OCI-LY3 (cell line): ENCODE results near the gene RGS4.

Experiments
- CTCF ChIP-seq: fragments of 200-600, 300-600 bp; sonication (generic); IDR thresholded peaks from 2 replicates; pipeline ENCODE4 v1.5.1; 2014; ENCODE audit warnings: antibody characterized with exemption, low read length, low read depth
- EZH2phosphoT487 ChIP-seq: fragments of 200-600 bp; shearing (Covaris generic); IDR thresholded peaks from 2 replicates; pipeline ENCODE4 v1.6.1; 2018; ENCODE audit warnings: antibody characterized with exemption, mixed run types, low read depth

- TF ChIP-seq CTCF = no peak
- TF ChIP-seq EZH2phosphoT487 = no peak
These were observed 16.1 kb downstream of the RGS4 start for GRCh38 chr1:163085041-163085903.
